HCT116 (cell line): Measurements from ENCODE around the gene TARBP1. TPM values are rescaled to one million over a fixed set of nuclear protein-coding genes. Genes with fewer than 3 reads are reported as not detected.

Source experiments
- ATAC-seq: fragments of 200-7000 bp; cut with Tn5 transposase; 2 replicates; pipeline ENCODE4 v1.9.1; 2020; ENCODE audit warnings: mild to moderate bottlenecking, moderate library complexity
- BruUV-seq: library from RNA; stranded (reverse); fragments of 400-500 nt; replicated peaks from 2 replicates; lab custom pipeline; 2021; lab: Mats Ljungman, UMichigan
- CTCF ChIA-PET: fragments of 300-600 bp; sonication (Branson Sonifier 250); formaldehyde crosslinking; loops from one replicate; lab custom pipeline; 2021; ENCODE audit warnings: antibody characterized with exemption; lab: Charles Lee
- POLR2A ChIA-PET: fragments of 300-600, 350-600 bp; sonication (Branson Sonifier 250); formaldehyde crosslinking; loops from one replicate; lab custom pipeline; 2021; ENCODE audit warnings: antibody characterized with exemption; lab: Charles Lee
- RAD21 ChIA-PET, 2 experiments: fragments of 300-600 bp; sonication (Branson Sonifier 250); formaldehyde crosslinking; loops; one replicate each; lab custom pipeline; 2023; ENCODE audit warnings: low total read pairs in 2 of 2; ENCODE audit not compliant: uncharacterized antibody in 2 of 2, unreplicated experiment in 2 of 2, low non-redundant PET in 1 of 2; lab: Charles Lee
- DNase-seq: peaks from one replicate; pipeline ENCODE4 v3.0.0-alpha.2; 2010; ENCODE audit warnings: low read depth, low spot score
- H2AFZ ChIP-seq: fragments of 200-600 bp; shearing (Covaris generic), sonication (generic); 2 replicates; pipeline ENCODE4 v1.6.1; 2017; ENCODE audit warnings: low read depth, mixed run types, mixed read lengths, antibody characterized with exemption, low read length; ENCODE audit not compliant: poor library complexity, severe bottlenecking
- H3K27ac ChIP-seq: 2 replicates; pipeline ENCODE4 v1.5.1; 2012; ENCODE audit warnings: low read depth, low read length
- H3K27me3 ChIP-seq: fragments of 200-600 bp; sonication (generic); 2 replicates; pipeline ENCODE4 v1.6.1; 2016; ENCODE audit warnings: mixed run types, low read length, mixed read lengths; ENCODE audit not compliant: insufficient read depth
- H3K36me3 ChIP-seq, 2 experiments: fragments of 200-500 bp in 1 of 2; fragments of 200-600 bp in 1 of 2; sonication (Bioruptor generic) in 1 of 2; sonication (generic) in 1 of 2; 2 replicates each; pipeline versions ENCODE4 v1.5.1 to v1.6.1; 2014 to 2016; ENCODE audit warnings: low read length in 2 of 2, inconsistent platforms in 1 of 2, mixed read lengths in 1 of 2, mixed run types in 1 of 2; ENCODE audit not compliant: insufficient read depth in 2 of 2, control insufficient read depth in 1 of 2
- H3K4me1 ChIP-seq, 2 experiments: fragments of 200-600 bp in 1 of 2; sonication (generic) in 1 of 2; 2 replicates each; pipeline versions ENCODE4 v1.5.1 to v1.6.1; 2012 to 2017; ENCODE audit warnings: low read length in 2 of 2, inconsistent platforms in 1 of 2, mild to moderate bottlenecking in 1 of 2, mixed read lengths in 1 of 2, mixed run types in 1 of 2, moderate library complexity in 1 of 2; ENCODE audit not compliant: insufficient read depth in 2 of 2, control insufficient read depth in 1 of 2
- H3K4me2 ChIP-seq: fragments of 200-600 bp; sonication (generic); 2 replicates; pipeline ENCODE4 v1.6.1; 2017; ENCODE audit warnings: mixed run types, low read length, mixed read lengths
- H3K4me3 ChIP-seq, 2 experiments: fragments of 200-600 bp in 1 of 2; sonication (generic) in 1 of 2; replicated peaks in 1 of 2; 2 replicates each; pipeline ENCODE4 v1.5.1; 2011 to 2016; ENCODE audit warnings: low read length in 2 of 2, control low read depth in 1 of 2, low read depth in 1 of 2, mild to moderate bottlenecking in 1 of 2, mixed read lengths in 1 of 2, mixed run types in 1 of 2
- H3K79me2 ChIP-seq: fragments of 200-600 bp; sonication (generic); 2 replicates; pipeline ENCODE4 v1.6.1; 2017; ENCODE audit warnings: mild to moderate bottlenecking, mixed run types, low read length, moderate library complexity, mixed read lengths; ENCODE audit not compliant: insufficient read depth
- H3K9ac ChIP-seq: fragments of 200-600 bp; sonication (generic); 2 replicates; pipeline ENCODE4 v1.6.1; 2016; ENCODE audit warnings: low read length, mixed read lengths
- H3K9me2 ChIP-seq: fragments of 200-600 bp; sonication (generic), shearing (Covaris generic); 2 replicates; pipeline ENCODE4 v1.6.1; 2017; ENCODE audit warnings: mixed run types, mild to moderate bottlenecking, moderate library complexity; ENCODE audit not compliant: insufficient read depth
- H3K9me3 ChIP-seq, 2 experiments: fragments of 200-500 bp in 1 of 2; fragments of 200-600 bp in 1 of 2; sonication (Bioruptor generic) in 1 of 2; sonication (generic) in 1 of 2; 2 replicates each; pipeline ENCODE4 v1.6.1; 2014 to 2017; ENCODE audit warnings: low read length in 2 of 2, mixed read lengths in 2 of 2, inconsistent platforms in 1 of 2, low read depth in 1 of 2, mild to moderate bottlenecking in 1 of 2, mixed run types in 1 of 2, moderate library complexity in 1 of 2; ENCODE audit not compliant: control insufficient read depth in 1 of 2, insufficient read depth in 1 of 2
- H4K20me1 ChIP-seq: fragments of 200-600 bp; sonication (generic), shearing (Covaris generic); 2 replicates; pipeline ENCODE4 v1.6.1; 2017; ENCODE audit warnings: mixed run types, mild to moderate bottlenecking, moderate library complexity; ENCODE audit not compliant: insufficient read depth
- CEBPB ChIP-seq: IDR thresholded peaks from 2 replicates; pipeline ENCODE4 v1.6.1; 2012; ENCODE audit warnings: low read depth
- EGR1 ChIP-seq: IDR thresholded peaks from 2 replicates; pipeline ENCODE4 v1.6.1; 2012; ENCODE audit warnings: low read depth
- FOSL1 ChIP-seq: IDR thresholded peaks from 2 replicates; pipeline ENCODE4 v1.6.1; 2012; ENCODE audit warnings: low read depth
- JUND ChIP-seq: IDR thresholded peaks from 2 replicates; pipeline ENCODE4 v1.6.1; 2012
- SIN3A ChIP-seq: IDR thresholded peaks from 2 replicates; pipeline ENCODE4 v1.6.1; 2012; ENCODE audit warnings: low read depth
- SP1 ChIP-seq: IDR thresholded peaks from 2 replicates; pipeline ENCODE4 v1.6.1; 2012; ENCODE audit warnings: low read depth
- TCF7L2 ChIP-seq: IDR thresholded peaks from 2 replicates; pipeline ENCODE4 v1.7.0; 2011; ENCODE audit warnings: borderline replicate concordance, inconsistent platforms; ENCODE audit not compliant: insufficient read depth, insufficient read length; ENCODE audit errors: extremely low read depth
- YY1 ChIP-seq: IDR thresholded peaks from 2 replicates; pipeline ENCODE4 v1.6.1; 2011; ENCODE audit warnings: low read length, low read depth, moderate library complexity, mild to moderate bottlenecking; ENCODE audit not compliant: insufficient replicate concordance; ENCODE audit errors: extremely low read depth
- ZFX ChIP-seq: fragments of 450-650 bp; IDR thresholded peaks from 2 replicates; pipeline ENCODE4 v1.6.1; 2017
- intact Hi-C: fragments of 100-400 bp; cut with micrococcal nuclease; formaldehyde crosslinking; loops from 2 replicates; pipeline ENCODE4 v1.10.0; 2022
- total RNA-seq: library from RNA; stranded (reverse); gene quantifications from one replicate; pipeline ENCODE4 v1.2.1, GENCODE V29; 2021; ENCODE audit not compliant: unreplicated experiment
- TF ChIP-seq, protein P1 (sequence below), 3 experiments: fragments of 200-600 bp in 1 of 3; sonication (generic) in 1 of 3; IDR thresholded peaks in 2 of 3; conservative IDR thresholded peaks in 1 of 3; 2 replicates each; pipeline ENCODE4 v1.5.1; 2012 to 2017; ENCODE audit warnings: low read depth in 2 of 3, low read length in 2 of 3, antibody characterized with exemption in 1 of 3, borderline replicate concordance in 1 of 3, control low read depth in 1 of 3, mild to moderate bottlenecking in 1 of 3, mixed read lengths in 1 of 3, mixed run types in 1 of 3, moderate library complexity in 1 of 3; ENCODE audit not compliant: insufficient read depth in 1 of 3
- TF ChIP-seq, protein P2 (sequence below): IDR thresholded peaks from 2 replicates; pipeline ENCODE4 v1.6.1; 2012; ENCODE audit warnings: low read depth
- TF ChIP-seq, protein P3 (sequence below): IDR thresholded peaks from 2 replicates; pipeline ENCODE4 v1.6.1; 2011; ENCODE audit warnings: mild to moderate bottlenecking, low read length, moderate library complexity; ENCODE audit not compliant: insufficient replicate concordance; ENCODE audit errors: extremely low read depth
- TF ChIP-seq, protein P4 (sequence below): IDR thresholded peaks from 2 replicates; pipeline ENCODE4 v1.6.1; 2012

Gene TARBP1
- total RNA-seq, 1 experiment from 2014 or later, result 17.2 TPM

DNA sequence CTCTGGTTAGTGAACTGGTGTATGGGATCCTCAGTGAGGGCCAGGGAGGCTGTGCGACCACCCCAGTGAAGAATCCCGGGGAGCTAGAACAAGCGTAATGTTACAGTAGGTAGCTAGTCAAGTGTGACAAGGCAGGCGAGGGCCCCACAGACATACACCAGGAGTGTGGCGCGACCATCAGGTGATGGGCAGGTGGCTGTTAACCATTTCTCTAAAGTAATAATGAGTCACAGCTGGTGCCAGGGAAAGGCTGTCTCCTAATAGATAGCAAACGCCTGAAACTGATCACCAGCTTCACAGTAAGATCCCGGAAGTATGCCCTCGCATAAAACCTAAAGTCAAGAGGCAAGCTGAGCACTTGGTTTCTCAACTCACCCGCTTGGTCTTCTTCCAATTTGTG lies 40.5 kb upstream of the TARBP1 start:
- H2AFZ ChIP-seq, result no peak overlapping the region
- H3K4me3 ChIP-seq, result no peak overlapping the region
- no peaks in the 10 kb centered on the region for H3K36me3 ChIP-seq
- peaks cover 10 to 23% of the 10 kb centered on the region in 2 experiments for H3K4me1 ChIP-seq
- H4K20me1 ChIP-seq, result no peaks in the 10 kb centered on the region
- no peak for TF ChIP-seq YY1
- no peak for TF ChIP-seq SIN3A
- no peak for TF ChIP-seq JUND
- H3K79me2 ChIP-seq, result no peaks in the 10 kb centered on the region
- CTCF ChIA-PET, result no interaction called here
- no peak overlapping the region for H3K9ac ChIP-seq
- H3K9me2 ChIP-seq, result no peaks in the 10 kb centered on the region
- RAD21 ChIA-PET, result no interaction called here
- DNase-seq (no peak), ATAC-seq (no peak)
- no peak overlapping the region for H3K27ac ChIP-seq
- no peaks in the 10 kb centered on the region for H3K27me3 ChIP-seq
- H3K9me3 ChIP-seq, result no peaks in the 10 kb centered on the region
- BruUV-seq, result no TSS peak
- no peak overlapping the region for H3K4me2 ChIP-seq
- POLR2A ChIA-PET, result no interaction called here
- intact Hi-C loops, result no loop called here

DNA sequence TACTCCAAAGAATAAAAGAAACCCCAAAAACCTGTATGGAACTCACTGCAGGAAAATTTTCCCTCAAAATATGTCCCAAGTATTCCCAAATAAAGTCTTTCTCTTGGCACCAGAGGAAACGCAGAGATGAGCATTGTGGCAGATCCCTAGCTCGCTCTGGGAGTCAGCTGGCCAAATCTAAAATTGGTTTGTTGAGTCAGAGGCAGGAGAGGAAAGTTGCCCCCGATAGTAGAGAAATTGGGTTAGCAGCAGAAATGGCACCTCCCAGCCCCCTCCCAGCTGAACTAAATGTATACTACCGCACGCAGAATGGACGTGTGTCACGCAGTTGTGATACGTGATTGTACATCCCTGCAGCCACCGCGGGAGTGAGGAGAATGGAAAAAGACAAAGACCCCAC lies 39.9 kb upstream of the TARBP1 start:
- H3K27ac ChIP-seq, result no peak overlapping the region
- POLR2A ChIA-PET, result interaction anchor here (0.7 kb wide), 1 partner anchor 11 kb away, joined by 3 read pairs; no protein-coding TSS in a partner anchor
- no TSS peak for BruUV-seq
- DNase-seq, result no peak
- H3K27me3 ChIP-seq, result no peaks in the 10 kb centered on the region
- H3K9me3 ChIP-seq, result no peaks in the 10 kb centered on the region
- H3K4me1 ChIP-seq, result peaks cover 5 to 20% of the 10 kb centered on the region in 2 experiments; a peak in 3 of 4 replicates
- intact Hi-C loops, result no loop called here
- H3K4me2 ChIP-seq, result no peak overlapping the region
- H3K36me3 ChIP-seq, result no peaks in the 10 kb centered on the region
- no peak overlapping the region for H2AFZ ChIP-seq
- H3K9ac ChIP-seq, result no peak overlapping the region
- H3K4me3 ChIP-seq, result no peak overlapping the region
- RAD21 ChIA-PET, result no interaction called here
- CTCF ChIA-PET, result no interaction called here
- ATAC-seq, result no peak
- no peaks in the 10 kb centered on the region for H4K20me1 ChIP-seq
- no peaks in the 10 kb centered on the region for H3K9me2 ChIP-seq
- no peaks in the 10 kb centered on the region for H3K79me2 ChIP-seq
- TF ChIP-seq TCF7L2 (no peak), EGR1 (no peak), CEBPB (no peak), ZFX (no peak), FOSL1 (no peak), SP1 (no peak), SIN3A (no peak), JUND (no peak)
- TF ChIP-seq, protein P1, sequence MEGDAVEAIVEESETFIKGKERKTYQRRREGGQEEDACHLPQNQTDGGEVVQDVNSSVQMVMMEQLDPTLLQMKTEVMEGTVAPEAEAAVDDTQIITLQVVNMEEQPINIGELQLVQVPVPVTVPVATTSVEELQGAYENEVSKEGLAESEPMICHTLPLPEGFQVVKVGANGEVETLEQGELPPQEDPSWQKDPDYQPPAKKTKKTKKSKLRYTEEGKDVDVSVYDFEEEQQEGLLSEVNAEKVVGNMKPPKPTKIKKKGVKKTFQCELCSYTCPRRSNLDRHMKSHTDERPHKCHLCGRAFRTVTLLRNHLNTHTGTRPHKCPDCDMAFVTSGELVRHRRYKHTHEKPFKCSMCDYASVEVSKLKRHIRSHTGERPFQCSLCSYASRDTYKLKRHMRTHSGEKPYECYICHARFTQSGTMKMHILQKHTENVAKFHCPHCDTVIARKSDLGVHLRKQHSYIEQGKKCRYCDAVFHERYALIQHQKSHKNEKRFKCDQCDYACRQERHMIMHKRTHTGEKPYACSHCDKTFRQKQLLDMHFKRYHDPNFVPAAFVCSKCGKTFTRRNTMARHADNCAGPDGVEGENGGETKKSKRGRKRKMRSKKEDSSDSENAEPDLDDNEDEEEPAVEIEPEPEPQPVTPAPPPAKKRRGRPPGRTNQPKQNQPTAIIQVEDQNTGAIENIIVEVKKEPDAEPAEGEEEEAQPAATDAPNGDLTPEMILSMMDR (IDR thresholded peaks at IDR 0.05 in 2 of 3, conservative IDR thresholded peaks at IDR 0.05 in 1 of 3; ENCODE audit: borderline replicate concordance in 1 of 3, insufficient read depth in 1 of 3, low read depth in 2 of 3, low read length in 2 of 3), result no peak
- TF ChIP-seq, protein P2, sequence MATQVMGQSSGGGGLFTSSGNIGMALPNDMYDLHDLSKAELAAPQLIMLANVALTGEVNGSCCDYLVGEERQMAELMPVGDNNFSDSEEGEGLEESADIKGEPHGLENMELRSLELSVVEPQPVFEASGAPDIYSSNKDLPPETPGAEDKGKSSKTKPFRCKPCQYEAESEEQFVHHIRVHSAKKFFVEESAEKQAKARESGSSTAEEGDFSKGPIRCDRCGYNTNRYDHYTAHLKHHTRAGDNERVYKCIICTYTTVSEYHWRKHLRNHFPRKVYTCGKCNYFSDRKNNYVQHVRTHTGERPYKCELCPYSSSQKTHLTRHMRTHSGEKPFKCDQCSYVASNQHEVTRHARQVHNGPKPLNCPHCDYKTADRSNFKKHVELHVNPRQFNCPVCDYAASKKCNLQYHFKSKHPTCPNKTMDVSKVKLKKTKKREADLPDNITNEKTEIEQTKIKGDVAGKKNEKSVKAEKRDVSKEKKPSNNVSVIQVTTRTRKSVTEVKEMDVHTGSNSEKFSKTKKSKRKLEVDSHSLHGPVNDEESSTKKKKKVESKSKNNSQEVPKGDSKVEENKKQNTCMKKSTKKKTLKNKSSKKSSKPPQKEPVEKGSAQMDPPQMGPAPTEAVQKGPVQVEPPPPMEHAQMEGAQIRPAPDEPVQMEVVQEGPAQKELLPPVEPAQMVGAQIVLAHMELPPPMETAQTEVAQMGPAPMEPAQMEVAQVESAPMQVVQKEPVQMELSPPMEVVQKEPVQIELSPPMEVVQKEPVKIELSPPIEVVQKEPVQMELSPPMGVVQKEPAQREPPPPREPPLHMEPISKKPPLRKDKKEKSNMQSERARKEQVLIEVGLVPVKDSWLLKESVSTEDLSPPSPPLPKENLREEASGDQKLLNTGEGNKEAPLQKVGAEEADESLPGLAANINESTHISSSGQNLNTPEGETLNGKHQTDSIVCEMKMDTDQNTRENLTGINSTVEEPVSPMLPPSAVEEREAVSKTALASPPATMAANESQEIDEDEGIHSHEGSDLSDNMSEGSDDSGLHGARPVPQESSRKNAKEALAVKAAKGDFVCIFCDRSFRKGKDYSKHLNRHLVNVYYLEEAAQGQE, result no peak
- TF ChIP-seq, protein P3, sequence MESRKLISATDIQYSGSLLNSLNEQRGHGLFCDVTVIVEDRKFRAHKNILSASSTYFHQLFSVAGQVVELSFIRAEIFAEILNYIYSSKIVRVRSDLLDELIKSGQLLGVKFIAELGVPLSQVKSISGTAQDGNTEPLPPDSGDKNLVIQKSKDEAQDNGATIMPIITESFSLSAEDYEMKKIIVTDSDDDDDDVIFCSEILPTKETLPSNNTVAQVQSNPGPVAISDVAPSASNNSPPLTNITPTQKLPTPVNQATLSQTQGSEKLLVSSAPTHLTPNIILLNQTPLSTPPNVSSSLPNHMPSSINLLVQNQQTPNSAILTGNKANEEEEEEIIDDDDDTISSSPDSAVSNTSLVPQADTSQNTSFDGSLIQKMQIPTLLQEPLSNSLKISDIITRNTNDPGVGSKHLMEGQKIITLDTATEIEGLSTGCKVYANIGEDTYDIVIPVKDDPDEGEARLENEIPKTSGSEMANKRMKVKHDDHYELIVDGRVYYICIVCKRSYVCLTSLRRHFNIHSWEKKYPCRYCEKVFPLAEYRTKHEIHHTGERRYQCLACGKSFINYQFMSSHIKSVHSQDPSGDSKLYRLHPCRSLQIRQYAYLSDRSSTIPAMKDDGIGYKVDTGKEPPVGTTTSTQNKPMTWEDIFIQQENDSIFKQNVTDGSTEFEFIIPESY, result no peak
- TF ChIP-seq, protein P4, sequence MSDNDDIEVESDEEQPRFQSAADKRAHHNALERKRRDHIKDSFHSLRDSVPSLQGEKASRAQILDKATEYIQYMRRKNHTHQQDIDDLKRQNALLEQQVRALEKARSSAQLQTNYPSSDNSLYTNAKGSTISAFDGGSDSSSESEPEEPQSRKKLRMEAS, result no peak
